Tibial nerve (tissue), 4 donors: ENCODE data around the gene CC2D2A. TPM values are rescaled to one million over a fixed set of nuclear protein-coding genes. Genes with fewer than 3 reads are reported as not detected.

Experiments used
- DNase-seq, 2 donors: peaks; one replicate each; pipeline ENCODE4 v3.0.0-alpha.2; 2019; ENCODE audit warnings: low spot score in 2 of 2
- H3K27ac ChIP-seq, 4 donors: fragments of 200-600 bp; sonication (generic) in 3 of 4; one replicate each; pipeline ENCODE4 v1.5.1; 2017 to 2019; ENCODE audit warnings: mild to moderate bottlenecking in 1 of 4
- H3K27me3 ChIP-seq, 2 donors: fragments of 200-600 bp; sonication (generic) in 1 of 2; one replicate each; pipeline versions ENCODE4 v1.5.1 to v1.6.0; 2017 to 2019
- H3K36me3 ChIP-seq, 3 donors: fragments of 200-600 bp; sonication (generic); one replicate each; pipeline ENCODE4 v1.5.1; 2018 to 2019
- H3K4me1 ChIP-seq, 4 donors: fragments of 200-600 bp; sonication (generic) in 3 of 4; one replicate each; pipeline ENCODE4 v1.5.1; 2017 to 2019
- H3K4me3 ChIP-seq, 4 donors: fragments of 200-600 bp; sonication (generic) in 3 of 4; one replicate each; pipeline ENCODE4 v1.5.1; 2017 to 2019; ENCODE audit warnings: mild to moderate bottlenecking in 1 of 4, moderate library complexity in 1 of 4
- H3K9me3 ChIP-seq, 4 donors: fragments of 200-600 bp; sonication (generic) in 3 of 4; one replicate each; pipeline ENCODE4 v1.5.1; 2017 to 2019
- EP300 ChIP-seq, 2 donors: sonication (generic); formaldehyde crosslinking; IDR thresholded peaks; one replicate each; pipeline ENCODE4 v1.6.1; 2017; ENCODE audit warnings: antibody characterized with exemption in 2 of 2, mild to moderate bottlenecking in 1 of 2
- POLR2A ChIP-seq, 2 donors: fragments of 450-650 bp; IDR thresholded peaks; one replicate each; pipeline ENCODE4 v1.6.1; 2017; ENCODE audit warnings: antibody characterized with exemption in 2 of 2, mild to moderate bottlenecking in 2 of 2, moderate library complexity in 2 of 2
- WGBS, 2 donors: methylation state at CpG; one replicate each; pipeline ENCODE4 v1.1.5; 2018; 5-methylcytosine and 5-hydroxymethylcytosine counted together
- total RNA-seq, 4 donors: library from RNA; depleted of rRNA; stranded (reverse); fragments of >200 nt; gene quantifications; one replicate each; pipeline ENCODE4 v1.1.0, GENCODE V29; 2016
- TF ChIP-seq, protein P1 (sequence below), 5 experiments: fragments of 200-600 bp in 3 of 5; fragments of 450-650 bp in 2 of 5; sonication (generic) in 3 of 5; IDR thresholded peaks; one replicate each; pipeline ENCODE4 v1.5.1; 2016 to 2019; ENCODE audit warnings: antibody characterized with exemption in 5 of 5, mild to moderate bottlenecking in 3 of 5, moderate library complexity in 2 of 5

Gene CC2D2A
- total RNA-seq, 4 donors from 2014 or later: 29.5 to 47.9 (median 38.4) TPM

DNA sequence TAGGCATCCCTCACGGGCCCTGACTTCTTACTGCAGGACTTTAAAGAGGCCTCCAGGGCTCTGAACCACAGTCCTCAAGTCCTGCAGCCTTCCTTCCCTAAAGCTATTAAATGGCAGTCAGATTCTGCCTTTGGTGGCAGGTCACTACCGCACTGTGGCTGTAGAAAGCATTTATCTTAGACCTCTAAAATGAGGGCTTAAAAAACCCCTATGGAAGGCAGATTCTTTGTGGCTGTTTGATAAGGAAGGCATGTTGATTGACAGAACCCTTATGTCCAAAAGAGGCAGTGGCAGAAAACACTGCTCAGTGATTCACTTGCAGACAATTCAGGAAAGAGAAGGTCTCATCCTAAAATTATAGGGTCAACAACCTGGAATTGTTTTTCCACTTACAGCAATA lies 106.3 kb downstream of the CC2D2A start:
- TF ChIP-seq POLR2A (IDR thresholded peaks at IDR 0.05) (no peak), EP300 (IDR thresholded peaks at IDR 0.05) (no peak)
- TF ChIP-seq, protein P1, sequence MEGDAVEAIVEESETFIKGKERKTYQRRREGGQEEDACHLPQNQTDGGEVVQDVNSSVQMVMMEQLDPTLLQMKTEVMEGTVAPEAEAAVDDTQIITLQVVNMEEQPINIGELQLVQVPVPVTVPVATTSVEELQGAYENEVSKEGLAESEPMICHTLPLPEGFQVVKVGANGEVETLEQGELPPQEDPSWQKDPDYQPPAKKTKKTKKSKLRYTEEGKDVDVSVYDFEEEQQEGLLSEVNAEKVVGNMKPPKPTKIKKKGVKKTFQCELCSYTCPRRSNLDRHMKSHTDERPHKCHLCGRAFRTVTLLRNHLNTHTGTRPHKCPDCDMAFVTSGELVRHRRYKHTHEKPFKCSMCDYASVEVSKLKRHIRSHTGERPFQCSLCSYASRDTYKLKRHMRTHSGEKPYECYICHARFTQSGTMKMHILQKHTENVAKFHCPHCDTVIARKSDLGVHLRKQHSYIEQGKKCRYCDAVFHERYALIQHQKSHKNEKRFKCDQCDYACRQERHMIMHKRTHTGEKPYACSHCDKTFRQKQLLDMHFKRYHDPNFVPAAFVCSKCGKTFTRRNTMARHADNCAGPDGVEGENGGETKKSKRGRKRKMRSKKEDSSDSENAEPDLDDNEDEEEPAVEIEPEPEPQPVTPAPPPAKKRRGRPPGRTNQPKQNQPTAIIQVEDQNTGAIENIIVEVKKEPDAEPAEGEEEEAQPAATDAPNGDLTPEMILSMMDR (IDR thresholded peaks at IDR 0.05): no peak
- no peaks in the 10 kb centered on the region for H3K27me3 ChIP-seq
- H3K4me3 ChIP-seq: no peak overlapping the region
- H3K27ac ChIP-seq: no peak overlapping the region
- peaks cover 0 to 45% (median 0%) of the 10 kb centered on the region in 3 donors for H3K36me3 ChIP-seq
- no peak for DNase-seq
- 67 to 79% methylated on average over 2 of the region's 2 CpGs for WGBS, 2 donors
- no peaks in the 10 kb centered on the region for H3K4me1 ChIP-seq
- no peaks in the 10 kb centered on the region for H3K9me3 ChIP-seq

DNA sequence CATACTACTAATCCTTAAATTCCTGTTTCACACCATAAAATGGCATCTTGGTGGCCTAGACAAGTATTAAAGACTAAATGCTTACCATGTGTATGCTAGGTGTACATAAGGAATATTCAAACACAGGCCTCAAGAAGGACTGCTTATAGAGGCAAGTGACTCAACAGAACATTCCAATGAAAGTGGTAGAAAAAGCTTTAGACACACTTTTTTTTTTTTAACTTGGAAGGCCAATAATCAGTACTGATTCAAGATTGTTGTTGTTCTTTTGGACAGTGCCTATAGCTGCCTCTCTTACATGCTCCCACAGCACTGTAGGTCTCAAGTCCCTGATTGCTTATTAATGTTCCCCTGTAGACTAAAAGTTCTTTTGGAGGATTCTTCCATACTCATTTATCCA lies 107.8 kb downstream of the CC2D2A start:
- H3K27me3 ChIP-seq: no peaks in the 10 kb centered on the region
- H3K4me1 ChIP-seq: no peaks in the 10 kb centered on the region
- TF ChIP-seq, protein P1 (IDR thresholded peaks at IDR 0.05): no peak
- no peak for TF ChIP-seq POLR2A (IDR thresholded peaks at IDR 0.05)
- TF ChIP-seq EP300 (IDR thresholded peaks at IDR 0.05): no peak
- H3K9me3 ChIP-seq: no peaks in the 10 kb centered on the region
- peaks cover 0 to 29% (median 0%) of the 10 kb centered on the region in 3 donors for H3K36me3 ChIP-seq
- no peak overlapping the region for H3K4me3 ChIP-seq
- no peak overlapping the region for H3K27ac ChIP-seq
- DNase-seq: no peak

DNA sequence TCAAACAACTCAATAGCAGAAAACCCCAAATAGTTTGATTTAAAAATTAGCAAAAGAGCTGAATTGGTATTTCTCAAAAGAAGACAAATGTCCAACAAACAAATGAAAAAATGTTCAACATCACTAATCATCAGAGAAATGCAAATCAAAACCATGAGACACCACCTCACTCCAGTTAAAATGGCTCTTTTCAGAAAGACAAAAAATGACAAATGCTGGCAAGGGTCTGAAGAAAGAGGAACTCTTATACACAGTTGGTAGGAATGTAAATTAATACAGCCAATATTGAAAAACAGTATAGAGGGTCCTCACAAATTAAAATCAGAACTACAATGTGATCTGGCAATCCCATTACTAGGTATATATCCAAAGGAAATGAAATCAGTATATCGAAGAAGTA lies 115.1 kb downstream of the CC2D2A start:
- Histone ChIP-seq H3K27ac (no peak overlapping the region), H3K4me1 (peaks cover 0 to 15% (median 0%) of the 10 kb centered on the region in 4 donors), H3K4me3 (no peak overlapping the region), H3K9me3 (no peaks in the 10 kb centered on the region), H3K27me3 (no peaks in the 10 kb centered on the region), H3K36me3 (peaks cover 0 to 15% (median 0%) of the 10 kb centered on the region in 3 donors)
- TF ChIP-seq, protein P1 (IDR thresholded peaks at IDR 0.05): no peak
- TF ChIP-seq POLR2A (IDR thresholded peaks at IDR 0.05): no peak
- TF ChIP-seq EP300 (IDR thresholded peaks at IDR 0.05): no peak
- no peak for DNase-seq
- WGBS, 2 donors: 93 to 95% methylated on average over 1 of the region's 1 CpG

DNA sequence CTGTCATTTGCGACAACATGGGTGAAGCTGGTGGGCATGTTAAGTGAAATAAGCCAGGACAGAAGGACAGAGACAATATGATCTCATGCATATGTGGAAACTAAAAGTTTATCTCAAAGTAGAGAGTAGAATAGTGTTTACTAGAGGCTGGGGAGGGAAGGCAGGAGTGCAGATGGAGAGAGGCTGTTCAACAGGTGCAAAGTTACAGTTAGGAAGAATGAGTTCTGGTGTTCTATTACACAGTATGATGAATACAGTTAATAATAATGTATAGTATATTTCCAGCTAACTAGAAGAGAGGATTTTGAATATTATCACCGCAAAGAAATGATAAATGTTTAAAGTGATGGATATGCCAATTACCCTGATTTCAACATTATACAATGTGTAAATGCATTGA lies 115.6 kb downstream of the CC2D2A start:
- Histone ChIP-seq H3K4me1 (peaks cover 0 to 15% (median 0%) of the 10 kb centered on the region in 4 donors), H3K36me3 (peaks cover 0 to 21% (median 0%) of the 10 kb centered on the region in 3 donors), H3K27ac (peak overlapping the region in 1 of 4 donors; percentile 17), H3K9me3 (no peaks in the 10 kb centered on the region), H3K4me3 (no peak overlapping the region), H3K27me3 (no peaks in the 10 kb centered on the region)
- TF ChIP-seq POLR2A (IDR thresholded peaks at IDR 0.05): no peak
- TF ChIP-seq, protein P1 (IDR thresholded peaks at IDR 0.05): no peak
- TF ChIP-seq EP300 (IDR thresholded peaks at IDR 0.05): no peak
- no peak for DNase-seq
- WGBS, 2 donors: 97 to 100% methylated on average over 2 of the region's 2 CpGs

DNA sequence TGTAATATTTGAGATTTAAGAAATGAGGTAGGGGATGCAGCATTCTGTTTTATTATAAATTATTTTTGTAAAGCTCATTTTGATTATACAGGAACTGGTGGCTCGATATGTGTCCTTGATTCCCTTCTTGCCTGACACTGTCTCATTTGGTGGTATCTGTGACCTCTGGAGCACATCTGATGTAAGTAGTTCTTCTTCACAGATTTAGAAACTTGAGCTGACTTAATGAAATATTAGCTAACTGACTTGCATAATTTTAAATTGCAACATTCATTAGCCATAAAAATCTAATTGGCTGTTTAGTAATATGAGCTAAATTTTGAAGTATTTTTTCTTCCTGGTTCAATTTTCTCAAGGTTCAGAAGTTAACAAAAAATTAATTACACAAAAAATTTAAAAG lies 116.4 kb downstream of the CC2D2A start:
- Histone ChIP-seq H3K9me3 (no peaks in the 10 kb centered on the region), H3K36me3 (peaks cover 0 to 28% (median 0%) of the 10 kb centered on the region in 3 donors), H3K27me3 (no peaks in the 10 kb centered on the region), H3K4me1 (peaks cover 0 to 15% (median 0%) of the 10 kb centered on the region in 4 donors), H3K4me3 (no peak overlapping the region), H3K27ac (peak overlapping the region in 1 of 4 donors; percentile 17)
- TF ChIP-seq, protein P1 (IDR thresholded peaks at IDR 0.05): no peak
- TF ChIP-seq POLR2A (IDR thresholded peaks at IDR 0.05) (no peak), EP300 (IDR thresholded peaks at IDR 0.05) (peak in 1 of 2 donors; percentile 58)
- 91 to 93% methylated on average over 1 of the region's 1 CpG for WGBS, 2 donors
- no peak for DNase-seq
